K562 (cell line): ENCODE results near the gene CADPS2. TPM values are rescaled to one million over a fixed set of nuclear protein-coding genes. Genes with fewer than 3 reads are reported as not detected.

ENCODE experiments used
- ATAC-seq: fragments of 200-7000 bp; cut with Tn5 transposase; 3 replicates; pipeline ENCODE4 v1.9.1; 2020; ENCODE audit warnings: moderate library complexity
- BruUV-seq: library from RNA; stranded (reverse); fragments of 400-500 nt; replicated peaks from 2 replicates; lab custom pipeline; 2021; lab: Mats Ljungman, UMichigan
- CTCF ChIA-PET: fragments of 300-600 bp; formaldehyde crosslinking; extraction: SDS; loops from one replicate; lab custom pipeline; 2021; ENCODE audit warnings: low intra/inter-chr PET ratio; lab: Yijun Ruan, JAX
- POLR2A ChIA-PET: fragments of 300-600, 350-650 bp; sonication (Branson Sonifier 250); formaldehyde crosslinking; extraction: SDS; loops from one replicate; lab custom pipeline; 2021; ENCODE audit warnings: antibody characterized with exemption, inconsistent platforms; lab: Yijun Ruan, JAX
- DNase-seq, 4 experiments: peaks; one replicate each; pipeline versions ENCODE4 v3.0.0 to v3.0.0-alpha.2; 2011 to 2018; ENCODE audit warnings: low spot score in 3 of 4, mixed read lengths in 3 of 4; ENCODE audit errors: extremely low read depth in 1 of 4
- FAIRE-seq: peaks from 2 replicates; lab custom pipeline; 2011; peaks lifted over from hg19 to GRCh38; lab: Jason Lieb, UNC
- H2AFZ ChIP-seq: 2 replicates; pipeline ENCODE4 v1.6.0; 2011; ENCODE audit warnings: low read depth, low read length, control low read depth, inconsistent platforms
- H3K27ac ChIP-seq: fragments of 200-600 bp; 3 replicates; pipeline ENCODE4 v1.8.0; 2011; ENCODE audit warnings: low read depth, mild to moderate bottlenecking, control low read depth, inconsistent platforms, low read length, moderate library complexity, mixed read lengths; ENCODE audit errors: extremely low read depth
- H3K27me3 ChIP-seq, 2 experiments: fragments of 300-600 bp in 1 of 2; 2 replicates in 1 of 2; 3 replicates in 1 of 2; pipeline versions ENCODE4 v1.6.0 to v1.8.0; 2011; ENCODE audit warnings: inconsistent platforms in 2 of 2, low read length in 2 of 2, mild to moderate bottlenecking in 1 of 2, mixed read lengths in 1 of 2, moderate library complexity in 1 of 2; ENCODE audit not compliant: control insufficient read depth in 2 of 2, insufficient read depth in 2 of 2
- H3K36me3 ChIP-seq: fragments of 300-600 bp; 3 replicates; pipeline ENCODE4 v1.8.0; 2011; ENCODE audit warnings: mild to moderate bottlenecking, low read length, inconsistent platforms; ENCODE audit not compliant: control insufficient read depth, insufficient read depth
- H3K4me1 ChIP-seq, 2 experiments: fragments of 200-600 bp in 1 of 2; replicated peaks in 1 of 2; 2 replicates in 1 of 2; 3 replicates in 1 of 2; pipeline versions ENCODE4 v1.5.1 to v1.8.0; 2011; ENCODE audit warnings: inconsistent platforms in 2 of 2, low read length in 2 of 2, mild to moderate bottlenecking in 1 of 2, mixed read lengths in 1 of 2, moderate library complexity in 1 of 2; ENCODE audit not compliant: control insufficient read depth in 2 of 2, insufficient read depth in 2 of 2
- H3K4me2 ChIP-seq: 2 replicates; pipeline ENCODE4 v1.6.1; 2011; ENCODE audit warnings: low read length, control low read depth, inconsistent platforms, mixed read lengths; ENCODE audit not compliant: insufficient read depth
- H3K4me3 ChIP-seq: fragments of 200-600 bp; sonication (generic), shearing (Covaris generic); 2 replicates; pipeline ENCODE4 v1.5.1; 2016; ENCODE audit warnings: control low read depth, inconsistent platforms
- H3K79me2 ChIP-seq: fragments of 200-600 bp; 3 replicates; pipeline ENCODE4 v1.8.0; 2011; ENCODE audit warnings: low read length, inconsistent platforms; ENCODE audit not compliant: control insufficient read depth, insufficient read depth
- H3K9ac ChIP-seq, 2 experiments: 2 replicates each; pipeline versions ENCODE4 v1.6.0 to v1.6.1; 2011; ENCODE audit warnings: low read depth in 2 of 2, low read length in 2 of 2, control low read depth in 1 of 2, inconsistent platforms in 1 of 2, mild to moderate bottlenecking in 1 of 2, mixed read lengths in 1 of 2; ENCODE audit not compliant: insufficient read depth in 1 of 2
- H3K9me1 ChIP-seq: one replicate; pipeline ENCODE4 v1.6.0; 2011; ENCODE audit warnings: inconsistent platforms, mild to moderate bottlenecking, low read length, moderate library complexity; ENCODE audit not compliant: control insufficient read depth, insufficient read depth
- H3K9me3 ChIP-seq: replicated peaks from 2 replicates; pipeline ENCODE4 v1.5.1; 2011; ENCODE audit warnings: low read depth, low read length, inconsistent platforms; ENCODE audit not compliant: control insufficient read depth, insufficient read depth
- H4K20me1 ChIP-seq: replicated peaks from 2 replicates; pipeline ENCODE4 v1.6.1; 2011; ENCODE audit warnings: low read length, inconsistent platforms, mixed read lengths; ENCODE audit not compliant: control insufficient read depth, insufficient read depth
- CSDE1 ChIP-seq, 2 experiments: fragments of 450-650 bp; IDR thresholded peaks; 2 replicates each; pipeline ENCODE4 v1.6.1; 2016; ENCODE audit warnings: mild to moderate bottlenecking in 1 of 2
- E2F8 ChIP-seq: fragments of 450-650 bp; IDR thresholded peaks from 2 replicates; pipeline ENCODE4 v1.7.1; 2018; ENCODE audit warnings: mild to moderate bottlenecking, low read depth; ENCODE audit not compliant: partially characterized antibody
- E4F1 ChIP-seq: fragments of 250-450 bp; sonication (Bioruptor Pico); IDR thresholded peaks from 2 replicates; pipeline ENCODE4 v1.5.0; 2021; ENCODE audit warnings: mild to moderate bottlenecking, borderline replicate concordance
- FOXJ2 ChIP-seq: fragments of 200-800 bp; sonication (Bioruptor generic); IDR thresholded peaks from 2 replicates; pipeline ENCODE4 v1.6.1; 2016; ENCODE audit warnings: missing genetic modification characterization, missing compliant biosample characterization
- HEY1 ChIP-seq: fragments of 250-450 bp; sonication (Bioruptor Pico); IDR thresholded peaks from 2 replicates; pipeline ENCODE4 v1.5.0; 2020; ENCODE audit warnings: mild to moderate bottlenecking, moderate library complexity, borderline replicate concordance
- NCOA1 ChIP-seq: fragments of 450-650 bp; IDR thresholded peaks from 2 replicates; pipeline ENCODE4 v1.6.1; 2016; ENCODE audit warnings: low read depth
- NONO ChIP-seq, 2 experiments: fragments of 200-400 bp in 1 of 2; fragments of 450-650 bp in 1 of 2; formaldehyde crosslinking in 1 of 2; IDR thresholded peaks; 2 replicates each; pipeline ENCODE4 v1.6.1; 2017; ENCODE audit warnings: low read depth in 2 of 2, mild to moderate bottlenecking in 2 of 2, moderate library complexity in 2 of 2, low read length in 1 of 2
- NR3C1 ChIP-seq: sonication (generic); formaldehyde crosslinking; IDR thresholded peaks from 2 replicates; pipeline ENCODE4 v1.8.1; 2022; ENCODE audit warnings: missing genetic modification reagents
- SAFB2 ChIP-seq: fragments of 200-400 bp; formaldehyde crosslinking; IDR thresholded peaks from 2 replicates; pipeline ENCODE4 v1.6.1; 2018; ENCODE audit warnings: borderline replicate concordance, low read length, low read depth, moderate library complexity; ENCODE audit not compliant: severe bottlenecking
- STAT5B ChIP-seq: fragments of 250-450 bp; sonication (Bioruptor Pico); IDR thresholded peaks from 2 replicates; pipeline ENCODE4 v1.8.0; 2021; ENCODE audit warnings: mild to moderate bottlenecking, inconsistent platforms
- XRCC5 ChIP-seq: fragments of 200-400 bp; formaldehyde crosslinking; IDR thresholded peaks from 2 replicates; pipeline ENCODE4 v1.6.1; 2017; ENCODE audit warnings: low read depth, mild to moderate bottlenecking, low read length
- ZNF76 ChIP-seq: fragments of 250-450 bp; sonication (Bioruptor Pico); IDR thresholded peaks from 2 replicates; pipeline ENCODE4 v1.4.0; 2020; ENCODE audit warnings: mild to moderate bottlenecking, moderate library complexity, borderline replicate concordance
- ZNF780A ChIP-seq: fragments of 250-450 bp; sonication (Bioruptor Pico); IDR thresholded peaks from 2 replicates; pipeline ENCODE4 v1.5.0; 2021; ENCODE audit warnings: mild to moderate bottlenecking
- WGBS: fragments of 100-300 bp; shearing (Covaris generic); methylation state at CpG from one replicate; pipeline ENCODE4 v1.1.6; 2016; ENCODE audit warnings: low coverage, mixed read lengths; ENCODE audit not compliant: insufficient coverage; ENCODE audit errors: missing lambda C conversion rate; 5-methylcytosine and 5-hydroxymethylcytosine counted together
- in situ Hi-C: fragments of 300-500 bp; cut with MboI; formaldehyde crosslinking; loops from 4 replicates; pipeline ENCODE4 v1.15.0; 2018; ENCODE audit warnings: inconsistent platforms, mixed read lengths
- intact Hi-C: fragments of 100-400 bp; cut with micrococcal nuclease; formaldehyde crosslinking; loops from 2 replicates; pipeline ENCODE4 v1.14.2; 2022
- polyA plus RNA-seq, 8 experiments: library from polyadenylated mRNA; depleted of rRNA in 4 of 8; stranded (reverse) in 5 of 8; unstranded in 3 of 8; fragments of >200 nt; fragmentation: Nextera tagmentation in 2 of 8; fragmentation: Illumina TruSeq in 1 of 8; extraction: Ambion mirVana in 2 of 8; extraction: Trizol in 1 of 8; gene quantifications; 2 replicates each; pipeline versions ENCODE4 v1.2.1 to v1.2.3, GENCODE V29; 2011 to 2014; ENCODE audit warnings: inconsistent platforms in 1 of 8, missing spikeins in 1 of 8
- total RNA-seq, 7 experiments: library from RNA; depleted of rRNA in 6 of 7; stranded (reverse); fragments of >200 nt in 6 of 7; fragmentation: Illumina TruSeq in 2 of 7; extraction: Trizol in 2 of 7; gene quantifications; 2 replicates each; pipeline versions ENCODE4 v1.2.1 to v1.2.3, GENCODE V29; 2011 to 2021; ENCODE audit warnings: low replicate concordance in 1 of 7

Gene CADPS2
- total and polyA plus RNA-seq, 9 of the 15 experiments (the other 6 are each of a cell fraction or from before 2014, with no cell fraction given): 0.03 to 0.14 (median 0.04) TPM; not detected in 1

GRCh38 chr7:122301858-122302760 lies 584.2 kb downstream of the CADPS2 start:
- in situ Hi-C loops: no loop called here
- H2AFZ ChIP-seq: no peak overlapping the region
- no TSS peak for BruUV-seq
- H3K9ac ChIP-seq: no peak overlapping the region
- ATAC-seq (no peak), DNase-seq (no peak), FAIRE-seq (no peak)
- no peaks in the 10 kb centered on the region for H3K36me3 ChIP-seq
- under 1% methylated on average over 35 of the region's 35 CpGs for WGBS
- no peaks in the 10 kb centered on the region for H4K20me1 ChIP-seq
- ChIA-PET POLR2A (no interaction called here), CTCF (no interaction called here)
- intact Hi-C loops: no loop called here
- TF ChIP-seq E4F1 (CRISPR knock-in tag) (no peak), XRCC5 (no peak), ZNF780A (CRISPR knock-in tag) (no peak), NR3C1 (CRISPR knock-in tag) (no peak), E2F8 (no peak), NCOA1 (no peak), HEY1 (CRISPR knock-in tag) (no peak), NONO (IDR thresholded peaks at IDR 0.05; ENCODE audit: low read depth in 2 of 2, low read length in 1 of 2) (no peak), CSDE1 (IDR thresholded peaks at IDR 0.05) (no peak), FOXJ2 (tag) (no peak), STAT5B (no peak), ZNF76 (CRISPR knock-in tag) (no peak), SAFB2 (no peak)
- peaks cover 33 to 59% of the 10 kb centered on the region in 2 experiments; a peak in 4 of 5 replicates for H3K27me3 ChIP-seq
- no peak overlapping the region for H3K4me2 ChIP-seq
- H3K27ac ChIP-seq: no peak overlapping the region
- no peaks in the 10 kb centered on the region for H3K79me2 ChIP-seq
- no peaks in the 10 kb centered on the region for H3K9me3 ChIP-seq
- peaks cover 0 to 16% of the 10 kb centered on the region in 2 experiments; a peak in 1 of 5 replicates for H3K4me1 ChIP-seq
- no peaks in the 10 kb centered on the region for H3K9me1 ChIP-seq
- no peak overlapping the region for H3K4me3 ChIP-seq
